ENCODE data around the gene DOCK1.

The DOCK1 gene

GRCh38 chr10:126868371-126868770 lies 36.9 kb upstream of the DOCK1 start:
- H3K79me2 ChIP-seq (ENCODE audit: insufficient read depth, low read length) = no peaks in the 10 kb centered on the region
- no peaks in the 10 kb centered on the region for H3K27me3 ChIP-seq (ENCODE audit: insufficient read depth, low read length, poor library complexity)
- H3K4me3 ChIP-seq (ENCODE audit: low read depth in 1 of 2, low read length in 2 of 2) = no peak overlapping the region
- no peaks in the 10 kb centered on the region for H3K9me3 ChIP-seq (ENCODE audit: insufficient read depth, low read length, severe bottlenecking)
- TF ChIP-seq CTCF (IDR thresholded peaks at IDR 0.05; ENCODE audit: borderline replicate concordance, extremely low read depth, low read length, poor library complexity, severe bottlenecking) (no peak), EZH2 (IDR thresholded peaks at IDR 0.05; ENCODE audit: borderline replicate concordance, low read depth, low read length, severe bottlenecking) (no peak)
- no peak for DNase-seq
- no peak overlapping the region for H3K9ac ChIP-seq (ENCODE audit: low read depth, low read length)
- ATAC-seq (ENCODE audit: insufficient read depth, low read depth) = no peak
- no peak overlapping the region for H2AFZ ChIP-seq (ENCODE audit: low read depth, low read length)
- H3K27ac ChIP-seq (ENCODE audit: low read length) = no peak overlapping the region
- H3K36me3 ChIP-seq (ENCODE audit: insufficient read depth, low read length) = no peaks in the 10 kb centered on the region
- no peaks in the 10 kb centered on the region for H3K4me1 ChIP-seq (ENCODE audit: insufficient read depth, low read length)
- H3K4me2 ChIP-seq (ENCODE audit: insufficient read depth, low read length) = no peak overlapping the region
- H4K20me1 ChIP-seq (ENCODE audit: insufficient read depth, low read length) = no peaks in the 10 kb centered on the region

- no peak overlapping the region for H3K27ac ChIP-seq (ENCODE audit: low read length)
- DNase-seq = no peak
- ATAC-seq (ENCODE audit: insufficient read depth, low read depth) = no peak
- no peaks in the 10 kb centered on the region for H3K27me3 ChIP-seq (ENCODE audit: insufficient read depth, low read length, poor library complexity)
- H2AFZ ChIP-seq (ENCODE audit: low read depth, low read length) = no peak overlapping the region
- no peak overlapping the region for H3K4me2 ChIP-seq (ENCODE audit: insufficient read depth, low read length)
- no peak for TF ChIP-seq CTCF (IDR thresholded peaks at IDR 0.05; ENCODE audit: borderline replicate concordance, extremely low read depth, low read length, poor library complexity, severe bottlenecking)
- TF ChIP-seq EZH2 (IDR thresholded peaks at IDR 0.05; ENCODE audit: borderline replicate concordance, low read depth, low read length, severe bottlenecking) = no peak
- H4K20me1 ChIP-seq (ENCODE audit: insufficient read depth, low read length) = no peaks in the 10 kb centered on the region
- H3K36me3 ChIP-seq (ENCODE audit: insufficient read depth, low read length) = no peaks in the 10 kb centered on the region
- peaks cover 4% of the 10 kb centered on the region for H3K9me3 ChIP-seq (ENCODE audit: insufficient read depth, low read length, severe bottlenecking)
- H3K9ac ChIP-seq (ENCODE audit: low read depth, low read length) = no peak overlapping the region
- no peaks in the 10 kb centered on the region for H3K79me2 ChIP-seq (ENCODE audit: insufficient read depth, low read length)
- no peak overlapping the region for H3K4me3 ChIP-seq (ENCODE audit: low read depth in 1 of 2, low read length in 2 of 2)
- no peaks in the 10 kb centered on the region for H3K4me1 ChIP-seq (ENCODE audit: insufficient read depth, low read length)
Measured at GRCh38 chr10:126872135-126872534, 33.1 kb upstream of the DOCK1 start.

GRCh38 chr10:126872768-126873167 lies 32.5 kb upstream of the DOCK1 start:
- no peak for DNase-seq
- Histone ChIP-seq H3K9ac (ENCODE audit: low read depth, low read length) (no peak overlapping the region), H3K4me3 (ENCODE audit: low read depth in 1 of 2, low read length in 2 of 2) (no peak overlapping the region), H3K9me3 (ENCODE audit: insufficient read depth, low read length, severe bottlenecking) (peaks cover 4% of the 10 kb centered on the region), H3K27ac (ENCODE audit: low read length) (no peak overlapping the region), H3K36me3 (ENCODE audit: insufficient read depth, low read length) (no peaks in the 10 kb centered on the region), H2AFZ (ENCODE audit: low read depth, low read length) (no peak overlapping the region), H3K79me2 (ENCODE audit: insufficient read depth, low read length) (no peaks in the 10 kb centered on the region), H3K4me1 (ENCODE audit: insufficient read depth, low read length) (no peaks in the 10 kb centered on the region), H3K27me3 (ENCODE audit: insufficient read depth, low read length, poor library complexity) (no peaks in the 10 kb centered on the region), H3K4me2 (ENCODE audit: insufficient read depth, low read length) (no peak overlapping the region), H4K20me1 (ENCODE audit: insufficient read depth, low read length) (no peaks in the 10 kb centered on the region)
- TF ChIP-seq CTCF (IDR thresholded peaks at IDR 0.05; ENCODE audit: borderline replicate concordance, extremely low read depth, low read length, poor library complexity, severe bottlenecking) (no peak), EZH2 (IDR thresholded peaks at IDR 0.05; ENCODE audit: borderline replicate concordance, low read depth, low read length, severe bottlenecking) (no peak)
- no peak for ATAC-seq (ENCODE audit: insufficient read depth, low read depth)

GRCh38 chr10:126876456-126876855 lies 28.8 kb upstream of the DOCK1 start:
- no peak for TF ChIP-seq EZH2 (IDR thresholded peaks at IDR 0.05; ENCODE audit: borderline replicate concordance, low read depth, low read length, severe bottlenecking)
- TF ChIP-seq CTCF (IDR thresholded peaks at IDR 0.05; ENCODE audit: borderline replicate concordance, extremely low read depth, low read length, poor library complexity, severe bottlenecking) = no peak
- no peaks in the 10 kb centered on the region for H3K36me3 ChIP-seq (ENCODE audit: insufficient read depth, low read length)
- no peak overlapping the region for H2AFZ ChIP-seq (ENCODE audit: low read depth, low read length)
- no peaks in the 10 kb centered on the region for H3K27me3 ChIP-seq (ENCODE audit: insufficient read depth, low read length, poor library complexity)
- H3K79me2 ChIP-seq (ENCODE audit: insufficient read depth, low read length) = no peaks in the 10 kb centered on the region
- no peak overlapping the region for H3K27ac ChIP-seq (ENCODE audit: low read length)
- H3K9ac ChIP-seq (ENCODE audit: low read depth, low read length) = no peak overlapping the region
- H3K4me1 ChIP-seq (ENCODE audit: insufficient read depth, low read length) = no peaks in the 10 kb centered on the region
- DNase-seq (no peak), ATAC-seq (ENCODE audit: insufficient read depth, low read depth) (no peak)
- H4K20me1 ChIP-seq (ENCODE audit: insufficient read depth, low read length) = no peaks in the 10 kb centered on the region
- H3K4me3 ChIP-seq (ENCODE audit: low read depth in 1 of 2, low read length in 2 of 2) = no peak overlapping the region
- no peak overlapping the region for H3K4me2 ChIP-seq (ENCODE audit: insufficient read depth, low read length)
- peaks cover 4% of the 10 kb centered on the region for H3K9me3 ChIP-seq (ENCODE audit: insufficient read depth, low read length, severe bottlenecking)

All from DND-41 (cell line).